OCI-LY1 (cell line): ENCODE measurements around the gene ELN.

ENCODE experiments used
- H2AFZ ChIP-seq: fragments of 200-600 bp; sonication (generic), shearing (Covaris generic); 2 replicates; pipeline ENCODE4 v1.6.0; 2014; ENCODE audit warnings: antibody characterized with exemption, mild to moderate bottlenecking, low read length
- H3F3A ChIP-seq: fragments of 200-600 bp; sonication (generic), shearing (Covaris generic); 2 replicates; pipeline ENCODE4 v1.6.0; 2014; ENCODE audit warnings: mild to moderate bottlenecking, antibody characterized with exemption, low read length, moderate library complexity; ENCODE audit not compliant: insufficient read depth
- H3K27ac ChIP-seq: fragments of 200-600 bp; sonication (generic); 2 replicates; pipeline ENCODE4 v1.5.1; 2014; ENCODE audit warnings: low read length, mixed run types, mild to moderate bottlenecking, low read depth; ENCODE audit not compliant: poor library complexity, severe bottlenecking
- H3K27me3 ChIP-seq: fragments of 200-600 bp; sonication (generic); 2 replicates; pipeline ENCODE4 v1.6.0; 2014; ENCODE audit warnings: antibody characterized with exemption, mild to moderate bottlenecking, low read length, moderate library complexity; ENCODE audit not compliant: insufficient read depth
- H3K36me3 ChIP-seq: fragments of 200-600 bp; sonication (generic); 2 replicates; pipeline ENCODE4 v1.6.1; 2014; ENCODE audit warnings: mild to moderate bottlenecking, antibody characterized with exemption, low read length, moderate library complexity, mixed read lengths; ENCODE audit not compliant: insufficient read depth
- H3K4me1 ChIP-seq: fragments of 200-600 bp; sonication (generic); 2 replicates; pipeline ENCODE4 v1.5.1; 2014; ENCODE audit warnings: mild to moderate bottlenecking, low read length, moderate library complexity; ENCODE audit not compliant: insufficient read depth, severe bottlenecking
- H3K4me2 ChIP-seq: fragments of 200-600 bp; sonication (generic), shearing (Covaris generic); 2 replicates; pipeline ENCODE4 v1.6.1; 2014; ENCODE audit warnings: low read length
- H3K4me3 ChIP-seq: fragments of 200-600 bp; sonication (generic); 2 replicates; pipeline ENCODE4 v1.5.1; 2014; ENCODE audit warnings: low read length, low read depth, mild to moderate bottlenecking, mixed read lengths; ENCODE audit not compliant: poor library complexity, severe bottlenecking
- H3K79me2 ChIP-seq: fragments of 200-600 bp; shearing (Covaris generic); 2 replicates; pipeline ENCODE4 v1.6.1; 2016; ENCODE audit warnings: mixed run types, low read length, mixed read lengths; ENCODE audit not compliant: insufficient read depth
- H3K9ac ChIP-seq: fragments of 200-600 bp; sonication (generic), shearing (Covaris generic); 2 replicates; pipeline ENCODE4 v1.6.1; 2014; ENCODE audit warnings: mild to moderate bottlenecking, low read length, mixed read lengths
- H3K9me2 ChIP-seq: fragments of 200-600 bp; sonication (generic), shearing (Covaris generic); 2 replicates; pipeline ENCODE4 v1.6.1; 2014; ENCODE audit warnings: low read depth, mild to moderate bottlenecking, low read length, mixed read lengths
- H3K9me3 ChIP-seq: fragments of 200-600 bp; shearing (Covaris generic); 2 replicates; pipeline ENCODE4 v1.6.1; 2014; ENCODE audit warnings: low read length, mixed read lengths
- H4K20me1 ChIP-seq: fragments of 200-600 bp; sonication (generic), shearing (Covaris generic); 2 replicates; pipeline ENCODE4 v1.6.0; 2016; ENCODE audit warnings: mild to moderate bottlenecking, low read length; ENCODE audit not compliant: insufficient read depth
- CTCF ChIP-seq: fragments of 200-600 bp; sonication (generic), shearing (Covaris generic); IDR thresholded peaks from 2 replicates; pipeline ENCODE4 v1.5.1; 2017; ENCODE audit warnings: mild to moderate bottlenecking, antibody characterized with exemption, low read length, moderate library complexity, mixed read lengths
- EZH2 ChIP-seq: fragments of 200-600 bp; sonication (generic), shearing (Covaris generic); IDR thresholded peaks from 2 replicates; pipeline ENCODE4 v1.8.0; 2017; ENCODE audit warnings: borderline replicate concordance, mixed run types, mild to moderate bottlenecking, antibody characterized with exemption, low read length, moderate library complexity, mixed read lengths

ELN gene

GRCh38 chr7:74020390-74020789 lies 7.6 kb upstream of the ELN start:
- H3K4me3 ChIP-seq: no peak overlapping the region
- peaks cover 4% of the 10 kb centered on the region; the same call in 1 of the 2 replicates for H3K27me3 ChIP-seq
- no peak overlapping the region for H2AFZ ChIP-seq
- no peak overlapping the region for H3K4me2 ChIP-seq
- TF ChIP-seq EZH2 (no peak), CTCF (no peak)
- no peaks in the 10 kb centered on the region for H3K4me1 ChIP-seq
- no peaks in the 10 kb centered on the region for H4K20me1 ChIP-seq
- H3K9me2 ChIP-seq: no peaks in the 10 kb centered on the region
- no peaks in the 10 kb centered on the region for H3K36me3 ChIP-seq
- no peaks in the 10 kb centered on the region for H3F3A ChIP-seq
- no peaks in the 10 kb centered on the region for H3K79me2 ChIP-seq
- no peak overlapping the region for H3K27ac ChIP-seq
- H3K9ac ChIP-seq: no peak overlapping the region
- no peaks in the 10 kb centered on the region for H3K9me3 ChIP-seq

- TF ChIP-seq CTCF (no peak), EZH2 (no peak)
- no peak overlapping the region for H2AFZ ChIP-seq
- H3K79me2 ChIP-seq: no peaks in the 10 kb centered on the region
- no peaks in the 10 kb centered on the region for H3K9me3 ChIP-seq
- no peaks in the 10 kb centered on the region for H3K36me3 ChIP-seq
- H3K27me3 ChIP-seq: peaks cover 4% of the 10 kb centered on the region; the same call in 1 of the 2 replicates
- no peaks in the 10 kb centered on the region for H4K20me1 ChIP-seq
- no peaks in the 10 kb centered on the region for H3K4me1 ChIP-seq
- no peaks in the 10 kb centered on the region for H3K9me2 ChIP-seq
- H3F3A ChIP-seq: no peaks in the 10 kb centered on the region
- H3K4me2 ChIP-seq: no peak overlapping the region
- H3K4me3 ChIP-seq: no peak overlapping the region
- no peak overlapping the region for H3K9ac ChIP-seq
- H3K27ac ChIP-seq: no peak overlapping the region
Measured at GRCh38 chr7:74021546-74022320, 6.2 kb upstream of the ELN start.

GRCh38 chr7:74022507-74022906 lies 5.5 kb upstream of the ELN start:
- Histone ChIP-seq H3F3A (no peaks in the 10 kb centered on the region), H3K4me2 (no peak overlapping the region), H3K9me3 (no peaks in the 10 kb centered on the region), H3K27me3 (peaks cover 4% of the 10 kb centered on the region; the same call in 1 of the 2 replicates), H4K20me1 (no peaks in the 10 kb centered on the region), H3K9ac (no peak overlapping the region), H3K36me3 (no peaks in the 10 kb centered on the region), H3K4me3 (no peak overlapping the region), H3K4me1 (no peaks in the 10 kb centered on the region), H3K79me2 (no peaks in the 10 kb centered on the region), H2AFZ (no peak overlapping the region), H3K27ac (no peak overlapping the region), H3K9me2 (no peaks in the 10 kb centered on the region)
- TF ChIP-seq EZH2 (no peak), CTCF (no peak)
